GM12873 (cell line): ENCODE data around the gene LYVE1.

Experiments
- TF ChIP-seq, protein P1 (sequence below): IDR thresholded peaks from 2 replicates; pipeline ENCODE4 v1.5.1; 2012; ENCODE audit warnings: low read depth, mild to moderate bottlenecking, moderate library complexity, low read length, control low read depth; ENCODE audit not compliant: insufficient read depth; ENCODE audit errors: missing control alignments

LYVE1 gene

DNA sequence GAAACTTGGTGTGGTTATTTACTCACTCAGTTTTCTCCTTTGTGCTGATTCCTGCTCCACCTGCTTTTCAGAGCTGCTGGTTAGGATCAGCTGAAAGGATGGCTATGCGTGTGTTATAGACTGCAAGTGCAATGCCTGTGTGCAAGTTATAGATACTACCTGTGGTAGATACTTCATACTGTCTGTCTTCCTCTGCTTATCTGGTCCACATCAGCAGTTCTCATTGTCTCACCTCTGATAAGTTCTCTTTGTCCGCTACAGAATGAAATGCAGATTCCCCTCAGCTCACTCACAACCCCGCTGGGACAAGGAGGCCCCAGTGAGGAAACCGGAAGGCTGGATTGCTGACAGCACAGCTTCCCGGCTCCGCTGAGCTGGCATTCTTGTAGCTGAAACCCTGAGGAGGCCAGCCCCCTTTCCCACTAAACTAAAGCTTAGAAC is 37.5 kb upstream of the LYVE1 start:
- TF ChIP-seq, protein P1, sequence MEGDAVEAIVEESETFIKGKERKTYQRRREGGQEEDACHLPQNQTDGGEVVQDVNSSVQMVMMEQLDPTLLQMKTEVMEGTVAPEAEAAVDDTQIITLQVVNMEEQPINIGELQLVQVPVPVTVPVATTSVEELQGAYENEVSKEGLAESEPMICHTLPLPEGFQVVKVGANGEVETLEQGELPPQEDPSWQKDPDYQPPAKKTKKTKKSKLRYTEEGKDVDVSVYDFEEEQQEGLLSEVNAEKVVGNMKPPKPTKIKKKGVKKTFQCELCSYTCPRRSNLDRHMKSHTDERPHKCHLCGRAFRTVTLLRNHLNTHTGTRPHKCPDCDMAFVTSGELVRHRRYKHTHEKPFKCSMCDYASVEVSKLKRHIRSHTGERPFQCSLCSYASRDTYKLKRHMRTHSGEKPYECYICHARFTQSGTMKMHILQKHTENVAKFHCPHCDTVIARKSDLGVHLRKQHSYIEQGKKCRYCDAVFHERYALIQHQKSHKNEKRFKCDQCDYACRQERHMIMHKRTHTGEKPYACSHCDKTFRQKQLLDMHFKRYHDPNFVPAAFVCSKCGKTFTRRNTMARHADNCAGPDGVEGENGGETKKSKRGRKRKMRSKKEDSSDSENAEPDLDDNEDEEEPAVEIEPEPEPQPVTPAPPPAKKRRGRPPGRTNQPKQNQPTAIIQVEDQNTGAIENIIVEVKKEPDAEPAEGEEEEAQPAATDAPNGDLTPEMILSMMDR, result no peak

GRCh38 chr11:10604798-10605197 is 36.3 kb upstream of the LYVE1 start:
- TF ChIP-seq, protein P1, result no peak

- TF ChIP-seq, protein P1, result no peak
Observed at GRCh38 chr11:10604340-10604748, 35.9 kb upstream of the LYVE1 start.

- TF ChIP-seq, protein P1, result no peak
Observed at GRCh38 chr11:10603721-10604297, 35.3 kb upstream of the LYVE1 start.

DNA sequence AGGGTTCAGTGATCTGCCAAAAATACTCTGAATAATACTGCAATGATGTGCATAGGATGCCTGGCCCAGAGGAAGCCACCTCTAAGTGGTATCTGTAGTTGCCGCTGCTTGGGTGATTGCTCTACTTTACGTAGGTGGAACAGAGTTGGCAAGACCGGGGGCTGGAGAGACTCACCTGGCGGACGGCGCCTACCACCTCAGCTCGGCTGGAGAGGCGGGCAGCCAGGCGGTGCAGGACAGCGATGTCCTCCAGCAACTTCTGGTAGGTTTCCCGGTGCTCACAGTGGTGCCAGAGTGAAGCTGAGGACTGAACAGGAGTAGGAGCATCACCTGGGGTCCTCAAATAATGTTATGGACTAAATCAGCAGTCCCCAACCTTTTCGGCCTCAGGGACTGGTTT is 34.5 kb upstream of the LYVE1 start:
- TF ChIP-seq, protein P1, result no peak

GRCh38 chr11:10602366-10602765 is 33.9 kb upstream of the LYVE1 start:
- TF ChIP-seq, protein P1, result no peak

DNA sequence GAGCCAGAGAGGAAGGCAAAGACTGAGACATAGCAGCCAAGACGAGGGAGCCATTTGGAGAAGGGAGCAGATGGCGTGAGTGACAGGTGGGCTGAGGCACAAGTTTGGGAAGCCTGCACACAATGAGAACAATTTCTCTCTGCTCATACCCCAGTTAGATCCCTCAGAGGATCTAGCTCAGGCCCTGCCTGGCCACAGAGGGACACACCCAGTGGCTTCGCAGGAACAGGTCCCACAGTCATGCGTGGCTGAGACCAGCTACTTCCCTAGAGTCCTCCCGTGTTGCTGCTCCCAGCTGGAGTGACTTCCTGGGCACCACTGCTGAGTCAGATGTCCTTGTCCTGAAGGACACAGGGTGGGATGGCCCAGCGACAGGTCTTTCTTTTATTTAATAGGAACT is 33.4 kb upstream of the LYVE1 start:
- TF ChIP-seq, protein P1, result no peak
